Measurements from ENCODE around the gene SAMM50.
A peak's percentile ranks its signal among the peaks of the same experiment; 100 is the strongest.
"Not testable (repeated sequence)": the region's sequence is repeated elsewhere in the genome, so short reads cannot be mapped to it uniquely, and the experiment has no call there.

SAMM50 gene

GRCh38 chr22:44005524-44005923 lies 50.3 kb downstream of the SAMM50 start:
- no peak for DNase-seq

GRCh38 chr22:44012162-44012561 lies 56.9 kb downstream of the SAMM50 start:
- DNase-seq: no peak

- no peak for DNase-seq
These were observed 57.3 kb downstream of the SAMM50 start for GRCh38 chr22:44012591-44012990.

- DNase-seq: no peak
These were observed 59.0 kb downstream of the SAMM50 start for GRCh38 chr22:44014241-44014640.

GRCh38 chr22:44016586-44016985 lies 61.3 kb downstream of the SAMM50 start:
- not testable (repeated sequence) for DNase-seq

GRCh38 chr22:44018594-44018993 lies 63.4 kb downstream of the SAMM50 start:
- no peak for DNase-seq

GRCh38 chr22:44019416-44019815 lies 64.2 kb downstream of the SAMM50 start:
- no peak for DNase-seq

GRCh38 chr22:44019846-44020245 lies 64.6 kb downstream of the SAMM50 start:
- DNase-seq: no peak

- DNase-seq: no peak
These were observed 65.7 kb downstream of the SAMM50 start for GRCh38 chr22:44020981-44021380.

GRCh38 chr22:44023404-44024287 lies 68.4 kb downstream of the SAMM50 start:
- DNase-seq: peak; percentile 19

GRCh38 chr22:44024288-44024921 lies 69.2 kb downstream of the SAMM50 start, which contains the start of gene PARVB:
TSS of gene PARVB (plus strand) at chr22:44024302. CDS start at chr22:44024340, 38 bp downstream.
- DNase-seq: no peak

GRCh38 chr22:44025171-44026065 lies 70.2 kb downstream of the SAMM50 start:
- DNase-seq: no peak

- no peak for DNase-seq
These were observed 70.9 kb downstream of the SAMM50 start for GRCh38 chr22:44026066-44026629.

GRCh38 chr22:44026630-44027511 lies 71.6 kb downstream of the SAMM50 start:
- peak; percentile 60 for DNase-seq

- DNase-seq: no peak
These were observed 72.8 kb downstream of the SAMM50 start for GRCh38 chr22:44028091-44028490.

- no peak for DNase-seq
These were observed 73.8 kb downstream of the SAMM50 start for GRCh38 chr22:44029069-44029468.

- no peak for DNase-seq
These were observed 74.9 kb downstream of the SAMM50 start for GRCh38 chr22:44030051-44030701.

- no peak for DNase-seq
These were observed 75.5 kb downstream of the SAMM50 start for GRCh38 chr22:44030702-44031082.

- DNase-seq: no peak
These were observed 76.1 kb downstream of the SAMM50 start for GRCh38 chr22:44031158-44031952.

GRCh38 chr22:44032126-44032730 lies 77.0 kb downstream of the SAMM50 start:
- no peak for DNase-seq
